Measurements from ENCODE around the gene AURKAIP1.

The AURKAIP1 gene

DNA sequence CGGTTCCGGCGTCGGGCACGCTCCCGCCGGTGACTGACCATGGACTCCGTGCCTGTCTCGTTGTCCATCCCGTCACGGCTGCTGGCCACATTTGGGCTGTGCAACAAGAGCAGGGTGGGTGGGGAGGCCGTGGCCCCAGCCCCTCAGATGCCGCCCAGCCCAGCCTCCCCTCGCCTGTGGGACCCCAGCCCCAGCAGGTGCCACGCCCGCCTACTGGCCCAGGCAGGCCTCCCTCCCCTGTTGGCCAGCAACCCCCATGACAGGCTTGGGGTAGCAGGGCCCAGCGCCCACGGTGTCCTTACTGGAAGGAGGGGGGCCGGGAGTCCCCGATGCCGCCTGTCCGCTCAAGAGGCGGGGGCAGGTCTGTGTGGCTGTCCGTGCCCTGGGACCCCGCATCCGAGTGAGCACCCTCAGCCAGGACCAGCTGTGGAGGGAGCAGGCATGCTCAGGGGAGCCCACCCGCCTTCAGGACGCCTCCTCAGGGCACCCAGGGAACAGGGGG lies 32.9 kb downstream of the AURKAIP1 start:
- no peaks in the 10 kb centered on the region for H3F3A ChIP-seq (ENCODE audit: insufficient read depth, low read length)
- no peak overlapping the region for H3K4me2 ChIP-seq (ENCODE audit: low read depth, low read length)
- no peak overlapping the region for H3K4me3 ChIP-seq (ENCODE audit: low read length)
- DNase-seq, result no peak
- no peaks in the 10 kb centered on the region for H4K20me1 ChIP-seq (ENCODE audit: insufficient read depth, low read length)
- TF ChIP-seq EZH2 (optimal IDR thresholded peaks at IDR 0.05; ENCODE audit: low read depth, low read length) (no peak), EZH2phosphoT487 (IDR thresholded peaks at IDR 0.05; ENCODE audit: low read length) (no peak), CTCF (IDR thresholded peaks at IDR 0.05; ENCODE audit: low read length) (no peak)
- H3K27ac ChIP-seq (ENCODE audit: low read length), result no peak overlapping the region
- no peak overlapping the region for H3K9ac ChIP-seq (ENCODE audit: low read length)
- no peaks in the 10 kb centered on the region for H3K4me1 ChIP-seq (ENCODE audit: low read length)
- H3K9me2 ChIP-seq (replicated peaks; ENCODE audit: insufficient read depth, low read length), result no peaks in the 10 kb centered on the region
- no peaks in the 10 kb centered on the region for H3K36me3 ChIP-seq (replicated peaks; ENCODE audit: insufficient read depth, low read length)
- H3K9me3 ChIP-seq (replicated peaks; ENCODE audit: insufficient read depth, low read length), result no peaks in the 10 kb centered on the region
- H2AFZ ChIP-seq (ENCODE audit: low read length), result no peak overlapping the region
- H3K79me2 ChIP-seq (ENCODE audit: low read length), result peaks cover 8% of the 10 kb centered on the region
- no peaks in the 10 kb centered on the region for H3K27me3 ChIP-seq (replicated peaks; ENCODE audit: insufficient read depth, low read length)

DNA sequence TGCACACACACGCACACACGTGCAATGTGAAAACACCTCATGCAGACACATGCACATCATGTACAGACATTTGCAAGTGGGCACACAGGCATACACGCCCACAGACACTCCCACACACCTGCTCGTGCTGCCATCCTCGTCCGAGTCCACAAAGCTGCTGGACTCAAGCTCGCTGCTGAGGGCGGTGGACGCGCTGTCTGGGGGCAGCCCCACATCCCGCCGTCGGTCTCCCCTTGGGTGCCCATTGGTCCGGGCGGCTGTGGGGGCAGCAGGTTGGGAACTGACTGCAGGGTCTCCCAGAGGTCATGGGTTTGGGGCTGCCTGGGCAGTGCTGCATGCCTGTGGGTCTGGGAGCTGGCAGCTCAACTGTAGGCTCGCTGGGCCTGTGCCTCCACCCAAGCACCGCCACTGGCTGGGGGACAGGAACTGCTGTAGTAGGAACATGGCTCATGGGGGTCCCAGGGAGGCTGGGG lies 33.4 kb downstream of the AURKAIP1 start:
- no peak overlapping the region for H3K4me3 ChIP-seq (ENCODE audit: low read length)
- no peaks in the 10 kb centered on the region for H4K20me1 ChIP-seq (ENCODE audit: insufficient read depth, low read length)
- no peaks in the 10 kb centered on the region for H3K36me3 ChIP-seq (replicated peaks; ENCODE audit: insufficient read depth, low read length)
- H3K9ac ChIP-seq (ENCODE audit: low read length), result no peak overlapping the region
- no peak overlapping the region for H3K4me2 ChIP-seq (ENCODE audit: low read depth, low read length)
- no peaks in the 10 kb centered on the region for H3F3A ChIP-seq (ENCODE audit: insufficient read depth, low read length)
- H3K9me2 ChIP-seq (replicated peaks; ENCODE audit: insufficient read depth, low read length), result no peaks in the 10 kb centered on the region
- no peaks in the 10 kb centered on the region for H3K4me1 ChIP-seq (ENCODE audit: low read length)
- H3K27ac ChIP-seq (ENCODE audit: low read length), result no peak overlapping the region
- TF ChIP-seq EZH2 (optimal IDR thresholded peaks at IDR 0.05; ENCODE audit: low read depth, low read length), result no peak
- no peak for TF ChIP-seq EZH2phosphoT487 (IDR thresholded peaks at IDR 0.05; ENCODE audit: low read length)
- no peak for TF ChIP-seq CTCF (IDR thresholded peaks at IDR 0.05; ENCODE audit: low read length)
- H3K9me3 ChIP-seq (replicated peaks; ENCODE audit: insufficient read depth, low read length), result no peaks in the 10 kb centered on the region
- peaks cover 3% of the 10 kb centered on the region; the same call in 1 of the 2 replicates for H3K79me2 ChIP-seq (ENCODE audit: low read length)
- no peak for DNase-seq
- no peaks in the 10 kb centered on the region for H3K27me3 ChIP-seq (replicated peaks; ENCODE audit: insufficient read depth, low read length)
- H2AFZ ChIP-seq (ENCODE audit: low read length), result no peak overlapping the region

DNA sequence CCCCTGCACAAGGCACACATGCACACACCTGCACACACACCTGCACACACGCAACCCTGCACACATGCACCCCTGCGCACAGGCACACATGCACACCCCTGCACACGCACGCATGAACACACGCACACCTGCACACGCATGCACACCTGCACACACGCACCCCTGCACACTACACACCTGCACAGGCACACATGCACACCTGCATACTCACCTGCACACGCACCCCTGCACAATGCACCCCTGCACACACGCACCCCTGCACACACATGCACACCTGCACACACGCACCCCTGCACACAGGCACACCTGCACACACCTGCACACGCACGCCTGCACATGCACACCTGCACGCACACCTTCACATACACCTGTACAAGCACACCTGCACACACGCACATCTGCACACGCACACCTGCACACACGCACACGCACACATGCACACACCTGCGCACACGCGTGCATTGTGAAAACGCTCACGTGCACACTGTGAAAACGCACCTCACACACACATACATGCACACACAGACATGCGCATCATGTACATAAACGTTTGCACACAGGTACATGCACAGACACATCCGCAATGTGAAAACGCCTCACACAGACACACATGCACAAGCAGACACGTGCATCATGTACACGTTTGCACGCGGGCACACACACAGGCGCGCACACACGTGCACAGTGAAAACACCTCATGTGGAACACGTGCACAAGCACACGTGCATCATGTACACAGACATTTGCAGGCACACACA lies 34.0 kb downstream of the AURKAIP1 start:
- H3K4me2 ChIP-seq (ENCODE audit: low read depth, low read length), result no peak overlapping the region
- H3K27ac ChIP-seq (ENCODE audit: low read length), result no peak overlapping the region
- no peaks in the 10 kb centered on the region for H3F3A ChIP-seq (ENCODE audit: insufficient read depth, low read length)
- TF ChIP-seq EZH2 (optimal IDR thresholded peaks at IDR 0.05; ENCODE audit: low read depth, low read length), result no peak
- no peak for TF ChIP-seq EZH2phosphoT487 (IDR thresholded peaks at IDR 0.05; ENCODE audit: low read length)
- TF ChIP-seq CTCF (IDR thresholded peaks at IDR 0.05; ENCODE audit: low read length), result no peak
- H3K4me3 ChIP-seq (ENCODE audit: low read length), result no peak overlapping the region
- no peaks in the 10 kb centered on the region for H4K20me1 ChIP-seq (ENCODE audit: insufficient read depth, low read length)
- H3K9me3 ChIP-seq (replicated peaks; ENCODE audit: insufficient read depth, low read length), result no peaks in the 10 kb centered on the region
- DNase-seq, result no peak
- no peaks in the 10 kb centered on the region for H3K36me3 ChIP-seq (replicated peaks; ENCODE audit: insufficient read depth, low read length)
- no peaks in the 10 kb centered on the region for H3K9me2 ChIP-seq (replicated peaks; ENCODE audit: insufficient read depth, low read length)
- peaks cover 3% of the 10 kb centered on the region; the same call in 1 of the 2 replicates for H3K79me2 ChIP-seq (ENCODE audit: low read length)
- H3K9ac ChIP-seq (ENCODE audit: low read length), result no peak overlapping the region
- no peak overlapping the region for H2AFZ ChIP-seq (ENCODE audit: low read length)
- no peaks in the 10 kb centered on the region for H3K27me3 ChIP-seq (replicated peaks; ENCODE audit: insufficient read depth, low read length)
- H3K4me1 ChIP-seq (ENCODE audit: low read length), result no peaks in the 10 kb centered on the region
